Measurements from ENCODE around the gene SARDH. TPM values are rescaled to one million over a fixed set of nuclear protein-coding genes. Genes with fewer than 3 reads are reported as not detected.

SARDH gene
- total and polyA plus RNA-seq, 11 donors, result 0.19 to 1.7 (median 0.69) TPM

DNA sequence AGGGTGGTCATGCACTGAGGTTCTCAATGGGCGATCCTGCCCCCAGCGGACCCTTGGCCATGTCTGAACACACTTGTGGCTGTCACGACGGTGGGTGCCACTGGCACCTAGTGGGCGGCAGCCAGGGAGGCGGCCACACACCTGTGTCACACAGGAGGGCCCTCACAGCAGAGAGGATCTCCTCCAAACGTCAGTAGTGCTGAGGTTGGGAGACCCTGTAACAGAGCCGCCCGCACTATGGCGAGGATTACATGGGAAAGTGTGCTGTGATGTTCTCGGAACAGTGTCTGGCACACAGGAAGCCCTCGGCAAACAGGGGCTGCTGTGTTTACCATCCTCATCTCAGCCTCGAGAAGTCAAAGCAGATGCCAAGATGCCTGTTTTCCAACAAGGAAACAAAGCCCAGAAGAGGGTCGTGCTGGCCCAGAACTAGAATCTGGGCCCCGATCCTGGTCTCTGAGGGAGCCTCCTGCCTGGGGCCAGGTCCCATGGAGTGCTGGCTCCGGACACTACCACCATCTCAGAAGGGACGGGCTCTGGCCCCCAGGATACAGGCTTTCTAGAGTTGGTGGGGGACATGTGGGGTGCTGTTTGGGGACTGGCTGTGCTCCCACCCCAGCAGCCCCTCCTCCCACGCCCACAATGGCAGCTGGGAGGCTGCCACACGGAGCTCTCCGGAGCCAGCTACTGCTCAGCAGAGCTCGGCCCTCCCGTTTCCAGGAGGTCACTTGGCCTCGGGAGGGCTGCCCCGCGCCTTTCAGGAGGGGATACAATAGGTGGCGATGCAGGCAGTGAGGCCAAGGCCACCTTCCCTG lies 53.8 kb downstream of the SARDH start:
- H3K27me3 ChIP-seq, result no peaks in the 10 kb centered on the region
- no peak for TF ChIP-seq POLR2A (IDR thresholded peaks at IDR 0.05)
- TF ChIP-seq, protein P1, sequence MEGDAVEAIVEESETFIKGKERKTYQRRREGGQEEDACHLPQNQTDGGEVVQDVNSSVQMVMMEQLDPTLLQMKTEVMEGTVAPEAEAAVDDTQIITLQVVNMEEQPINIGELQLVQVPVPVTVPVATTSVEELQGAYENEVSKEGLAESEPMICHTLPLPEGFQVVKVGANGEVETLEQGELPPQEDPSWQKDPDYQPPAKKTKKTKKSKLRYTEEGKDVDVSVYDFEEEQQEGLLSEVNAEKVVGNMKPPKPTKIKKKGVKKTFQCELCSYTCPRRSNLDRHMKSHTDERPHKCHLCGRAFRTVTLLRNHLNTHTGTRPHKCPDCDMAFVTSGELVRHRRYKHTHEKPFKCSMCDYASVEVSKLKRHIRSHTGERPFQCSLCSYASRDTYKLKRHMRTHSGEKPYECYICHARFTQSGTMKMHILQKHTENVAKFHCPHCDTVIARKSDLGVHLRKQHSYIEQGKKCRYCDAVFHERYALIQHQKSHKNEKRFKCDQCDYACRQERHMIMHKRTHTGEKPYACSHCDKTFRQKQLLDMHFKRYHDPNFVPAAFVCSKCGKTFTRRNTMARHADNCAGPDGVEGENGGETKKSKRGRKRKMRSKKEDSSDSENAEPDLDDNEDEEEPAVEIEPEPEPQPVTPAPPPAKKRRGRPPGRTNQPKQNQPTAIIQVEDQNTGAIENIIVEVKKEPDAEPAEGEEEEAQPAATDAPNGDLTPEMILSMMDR (IDR thresholded peaks at IDR 0.05), result peak in 1 of 12 donors; percentile 5
- peak overlapping the region in 1 of 12 donors; percentile 17 for H3K4me3 ChIP-seq
- ATAC-seq (no peak), DNase-seq (peak in 2 of 5 donors; percentile 41 to 57)
- WGBS, 4 donors, result 68 to 87% (median 72%) methylated on average over 14 to 26 of the region's 26 CpGs
- peak overlapping the region; percentile 18 to 84 (median 62) for H3K27ac ChIP-seq
- no peaks in the 10 kb centered on the region for H3K9me3 ChIP-seq
- intact Hi-C loops (cut with DNase I), result loop anchor here in 1 of 10 donors (5.0 kb wide), 1 partner anchor 102 kb away; no protein-coding TSS in a partner anchor
- H3K36me3 ChIP-seq, result no peaks in the 10 kb centered on the region
- H3K4me1 ChIP-seq, result peaks cover 0 to 43% (median 28%) of the 10 kb centered on the region in 12 donors

DNA sequence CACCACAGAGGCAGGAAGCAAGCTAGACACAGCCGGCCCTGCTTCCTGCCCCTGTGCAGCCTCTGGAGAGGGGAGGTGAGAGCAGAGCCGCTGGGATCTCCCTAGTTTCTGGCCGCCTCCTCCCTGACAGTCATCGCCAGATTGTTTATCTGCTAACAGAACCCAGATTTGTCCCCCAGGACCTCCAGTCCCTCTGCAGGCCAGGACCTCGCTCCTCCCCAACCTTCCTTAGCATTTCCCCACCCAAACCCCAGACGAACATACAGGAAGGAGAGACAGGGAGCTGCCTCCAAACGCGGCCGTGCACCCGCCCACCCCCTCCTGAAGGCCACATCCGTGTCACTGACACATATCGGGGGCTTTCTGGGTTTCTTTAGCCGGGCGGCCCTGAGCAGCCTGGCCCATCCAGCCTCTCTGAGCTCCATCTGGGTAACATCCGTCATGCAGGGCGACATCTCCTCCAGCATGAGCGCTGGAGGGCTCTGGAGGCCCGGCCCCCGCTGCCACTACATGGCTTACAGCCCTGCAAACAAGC lies 54.5 kb downstream of the SARDH start:
- H3K27me3 ChIP-seq, result no peaks in the 10 kb centered on the region
- intact Hi-C loops (cut with DNase I), result loop anchor here in 2 of 10 donors (1.0 to 5.0 kb wide), 3 partner anchors 32 to 101 kb away; no protein-coding TSS in a partner anchor
- no peaks in the 10 kb centered on the region for H3K36me3 ChIP-seq
- TF ChIP-seq, protein P1 (IDR thresholded peaks at IDR 0.05), result no peak
- TF ChIP-seq POLR2A (IDR thresholded peaks at IDR 0.05), result no peak
- WGBS, 4 donors, result 35 to 52% (median 49%) methylated on average over 17 to 19 of the region's 19 CpGs
- H3K27ac ChIP-seq, result peak overlapping the region; percentile 18 to 84 (median 62)
- H3K9me3 ChIP-seq, result no peaks in the 10 kb centered on the region
- DNase-seq (peak; percentile 68 to 89 (median 85)), ATAC-seq (peak; percentile 24 to 84 (median 72))
- peak overlapping the region in 2 of 12 donors; percentile 9 to 17 for H3K4me3 ChIP-seq
- H3K4me1 ChIP-seq, result peaks cover 0 to 50% (median 33%) of the 10 kb centered on the region in 12 donors

DNA sequence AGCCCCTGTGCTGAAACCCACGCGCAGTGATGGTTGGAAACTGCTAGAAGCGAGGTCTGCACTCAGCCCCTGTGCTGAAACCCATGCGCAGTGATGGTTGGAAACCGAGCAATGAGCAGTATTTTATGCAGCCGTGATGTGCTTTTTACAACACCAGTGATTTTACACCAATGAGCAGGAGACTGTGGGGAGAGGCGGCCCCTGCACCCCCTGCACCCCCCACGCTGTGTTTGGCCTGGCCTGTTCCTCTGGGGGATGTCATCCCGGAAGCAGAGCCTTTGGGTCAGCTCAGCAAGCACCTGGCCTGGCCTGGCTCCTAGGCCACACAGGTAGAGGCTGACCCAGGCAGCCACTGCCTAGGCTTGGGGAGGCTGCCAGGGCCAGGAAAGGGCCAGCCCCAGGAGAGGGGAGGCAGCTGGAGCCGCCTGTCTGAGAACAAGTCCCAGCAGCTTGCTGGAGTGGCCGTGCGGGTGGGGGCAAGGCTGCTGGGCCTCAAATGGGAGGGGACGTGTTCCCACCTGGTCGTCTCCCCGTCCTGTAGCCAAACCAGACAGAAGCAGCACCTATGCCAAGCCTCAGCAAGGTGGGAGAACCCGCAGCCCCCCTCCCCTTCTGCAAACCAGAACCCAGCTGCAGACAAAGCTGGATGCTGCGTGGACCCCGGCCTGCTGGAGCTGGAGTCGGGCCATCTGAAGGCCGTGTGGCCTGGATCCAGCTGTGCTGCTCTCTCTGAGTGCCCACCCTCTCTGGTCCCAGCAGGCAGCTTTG lies 55.1 kb downstream of the SARDH start:
- 55 to 69% (median 66%) methylated on average over 5 to 20 of the region's 20 CpGs for WGBS, 4 donors
- H3K27ac ChIP-seq, result peak overlapping the region in 10 of 12 donors; percentile 39 to 84 (median 62)
- H3K4me3 ChIP-seq, result no peak overlapping the region
- intact Hi-C loops (cut with DNase I), result loop anchor here in 2 of 10 donors (1.0 to 5.0 kb wide), 3 partner anchors 32 to 101 kb away; no protein-coding TSS in a partner anchor
- H3K36me3 ChIP-seq, result no peaks in the 10 kb centered on the region
- ATAC-seq, result peak in 3 of 4 donors; percentile 2 to 52 (median 31)
- H3K4me1 ChIP-seq, result peaks cover 0 to 52% (median 33%) of the 10 kb centered on the region in 12 donors
- no peaks in the 10 kb centered on the region for H3K27me3 ChIP-seq
- DNase-seq, result peak in 3 of 5 donors; percentile 58 to 73 (median 69)
- TF ChIP-seq, protein P1 (IDR thresholded peaks at IDR 0.05), result no peak
- no peak for TF ChIP-seq POLR2A (IDR thresholded peaks at IDR 0.05)
- no peaks in the 10 kb centered on the region for H3K9me3 ChIP-seq

All from heart left ventricle (tissue), 16 donors.